Measurements from ENCODE around the gene HCAR3. TPM values are rescaled to one million over a fixed set of nuclear protein-coding genes. Genes with fewer than 3 reads are reported as not detected.
"Not testable (repeated sequence)": the region's sequence is repeated elsewhere in the genome, so short reads cannot be mapped to it uniquely, and the experiment has no call there.

HCAR3 gene
- total and polyA plus RNA-seq, 8 donors: 0.37 to 8.3 (median 1.8) TPM; not detected in 3

DNA sequence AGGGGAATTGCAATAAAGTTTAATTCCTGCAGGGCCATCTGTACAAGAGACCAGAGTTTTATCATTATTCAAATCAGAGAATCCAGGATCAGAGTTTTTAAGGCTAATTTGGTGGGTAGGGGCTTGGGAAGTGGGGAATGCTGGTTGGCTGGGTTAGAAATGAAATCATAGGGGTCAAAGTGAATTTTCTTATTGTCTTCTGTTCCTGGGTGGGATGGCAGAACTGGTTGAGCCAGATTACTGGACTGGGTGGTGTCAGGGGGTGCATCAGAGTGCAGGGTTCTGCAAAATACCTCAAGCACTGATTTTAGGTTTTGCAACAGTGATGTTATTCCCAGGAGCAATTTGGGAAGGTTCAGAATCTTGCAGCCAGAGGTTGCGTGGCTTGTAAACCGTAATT, 19.7 kb downstream of the HCAR3 start:
- WGBS, 5 donors: 69 to 94% (median 77%) methylated on average over 2 of the region's 2 CpGs
- intact Hi-C loops (cut with DNase I; ENCODE audit: low total_unique reads); H3K4me3 ChIP-seq: not testable (repeated sequence)

DNA sequence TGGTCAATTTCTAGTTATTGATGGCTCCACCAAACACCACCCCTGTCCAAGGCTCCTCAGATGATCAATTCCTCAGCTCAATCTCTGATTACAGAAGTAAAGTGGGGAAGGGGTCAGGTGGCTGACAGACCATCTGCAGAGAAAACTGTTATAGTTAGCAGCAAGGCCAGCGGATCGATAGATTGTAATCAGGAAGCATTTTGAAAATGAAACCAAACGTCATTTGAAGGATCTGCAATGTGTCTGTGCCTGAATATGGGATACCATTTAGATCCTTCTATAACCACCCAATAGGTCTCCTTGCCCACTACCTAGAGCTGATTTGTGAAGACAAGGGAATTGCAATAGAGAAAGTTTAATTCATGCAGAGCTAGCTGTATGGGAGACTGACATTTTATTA, 25.0 kb downstream of the HCAR3 start:
- Histone ChIP-seq H3K9me3 (no peaks in the 10 kb centered on the region), H3K27me3 (no peaks in the 10 kb centered on the region), H3K36me3 (no peaks in the 10 kb centered on the region), H3K27ac (no peak overlapping the region), H3K4me3 (no peak overlapping the region), H3K4me1 (peaks cover 0 to 8% (median 0%) of the 10 kb centered on the region in 4 donors)
- intact Hi-C loops (cut with DNase I; ENCODE audit: low total_unique reads): no loop called here
- TF ChIP-seq, protein P1, sequence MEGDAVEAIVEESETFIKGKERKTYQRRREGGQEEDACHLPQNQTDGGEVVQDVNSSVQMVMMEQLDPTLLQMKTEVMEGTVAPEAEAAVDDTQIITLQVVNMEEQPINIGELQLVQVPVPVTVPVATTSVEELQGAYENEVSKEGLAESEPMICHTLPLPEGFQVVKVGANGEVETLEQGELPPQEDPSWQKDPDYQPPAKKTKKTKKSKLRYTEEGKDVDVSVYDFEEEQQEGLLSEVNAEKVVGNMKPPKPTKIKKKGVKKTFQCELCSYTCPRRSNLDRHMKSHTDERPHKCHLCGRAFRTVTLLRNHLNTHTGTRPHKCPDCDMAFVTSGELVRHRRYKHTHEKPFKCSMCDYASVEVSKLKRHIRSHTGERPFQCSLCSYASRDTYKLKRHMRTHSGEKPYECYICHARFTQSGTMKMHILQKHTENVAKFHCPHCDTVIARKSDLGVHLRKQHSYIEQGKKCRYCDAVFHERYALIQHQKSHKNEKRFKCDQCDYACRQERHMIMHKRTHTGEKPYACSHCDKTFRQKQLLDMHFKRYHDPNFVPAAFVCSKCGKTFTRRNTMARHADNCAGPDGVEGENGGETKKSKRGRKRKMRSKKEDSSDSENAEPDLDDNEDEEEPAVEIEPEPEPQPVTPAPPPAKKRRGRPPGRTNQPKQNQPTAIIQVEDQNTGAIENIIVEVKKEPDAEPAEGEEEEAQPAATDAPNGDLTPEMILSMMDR (IDR thresholded peaks at IDR 0.05): no peak
- no peak for TF ChIP-seq POLR2AphosphoS5 (IDR thresholded peaks at IDR 0.05)
- TF ChIP-seq EP300 (IDR thresholded peaks at IDR 0.05): no peak
- no peak for TF ChIP-seq POLR2A (IDR thresholded peaks at IDR 0.05)
- no peak for DNase-seq
- 70 to 83% (median 77%) methylated on average over 3 of the region's 3 CpGs for WGBS, 5 donors

More for the DNA sequence above, 19.7 kb downstream of the HCAR3 start:
- H3K36me3 ChIP-seq, H3K27me3 ChIP-seq, H3K27ac ChIP-seq, H3K4me1 ChIP-seq, DNase-seq, H3K9me3 ChIP-seq: not testable (repeated sequence)

DNA sequence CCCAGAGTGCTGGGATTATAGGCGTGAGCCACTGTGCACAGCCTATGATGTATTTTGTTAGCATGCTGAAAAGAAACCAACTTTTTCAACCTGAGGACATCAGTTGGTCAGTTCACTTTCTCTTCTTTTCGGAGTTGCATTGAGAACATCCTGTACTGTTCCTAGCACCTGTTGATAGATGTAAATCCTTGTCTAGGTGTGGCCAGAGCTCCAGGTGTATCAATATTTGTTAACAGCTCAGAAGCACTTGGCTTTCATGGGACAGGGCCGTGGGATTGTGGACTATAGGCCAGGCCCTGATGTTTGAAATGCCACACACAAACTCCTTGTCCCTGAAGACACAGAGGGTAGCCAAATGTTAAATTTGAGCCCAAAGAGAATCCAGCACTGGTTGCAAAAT, 28.3 kb downstream of the HCAR3 start:
- 35 to 69% (median 57%) methylated on average over 3 of the region's 3 CpGs for WGBS, 5 donors
- Histone ChIP-seq H3K36me3 (no peaks in the 10 kb centered on the region), H3K9me3 (no peaks in the 10 kb centered on the region), H3K4me1 (peaks cover 0 to 9% (median 0%) of the 10 kb centered on the region in 4 donors), H3K4me3 (no peak overlapping the region), H3K27ac (peak overlapping the region; percentile 57 to 81 (median 69)), H3K27me3 (no peaks in the 10 kb centered on the region)
- intact Hi-C loops (cut with DNase I; ENCODE audit: low total_unique reads): no loop called here
- peak; percentile 30 to 60 for DNase-seq
- TF ChIP-seq POLR2AphosphoS5 (IDR thresholded peaks at IDR 0.05): peak in 2 of 3 donors; percentile 18 to 77
- TF ChIP-seq, protein P1 (IDR thresholded peaks at IDR 0.05): no peak

DNA sequence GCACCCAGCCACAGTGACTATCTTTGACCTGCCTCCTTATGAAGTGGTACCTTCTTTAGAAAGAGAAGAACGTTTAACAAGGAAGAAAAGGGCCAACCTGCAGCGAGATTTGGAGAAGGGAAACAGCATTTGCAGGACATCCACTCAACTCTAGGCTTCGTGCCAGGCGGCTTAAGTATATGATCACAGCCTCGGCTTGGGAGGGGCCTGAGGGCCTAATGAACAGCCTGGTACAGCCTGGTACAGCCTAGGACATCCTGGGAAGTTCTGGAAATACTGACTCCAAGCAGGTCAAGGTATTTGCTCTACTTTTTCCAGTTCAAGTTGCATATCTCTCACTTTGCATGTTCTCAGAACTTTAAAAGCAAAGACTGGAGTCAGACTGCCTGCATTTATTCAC, 29.5 kb downstream of the HCAR3 start:
- peak overlapping the region; percentile 32 to 81 (median 65) for H3K27ac ChIP-seq
- H3K4me3 ChIP-seq: no peak overlapping the region
- intact Hi-C loops (cut with DNase I; ENCODE audit: low total_unique reads): no loop called here
- no peaks in the 10 kb centered on the region for H3K9me3 ChIP-seq
- peak; percentile 62 to 88 for DNase-seq
- 13 to 36% (median 24%) methylated on average over 5 of the region's 5 CpGs for WGBS, 5 donors
- no peaks in the 10 kb centered on the region for H3K27me3 ChIP-seq
- no peaks in the 10 kb centered on the region for H3K36me3 ChIP-seq
- peak in 1 of 3 donors; percentile 2 for TF ChIP-seq POLR2AphosphoS5 (IDR thresholded peaks at IDR 0.05)
- no peak for TF ChIP-seq POLR2A (IDR thresholded peaks at IDR 0.05)
- peaks cover 0 to 9% (median 0%) of the 10 kb centered on the region in 4 donors for H3K4me1 ChIP-seq

DNA sequence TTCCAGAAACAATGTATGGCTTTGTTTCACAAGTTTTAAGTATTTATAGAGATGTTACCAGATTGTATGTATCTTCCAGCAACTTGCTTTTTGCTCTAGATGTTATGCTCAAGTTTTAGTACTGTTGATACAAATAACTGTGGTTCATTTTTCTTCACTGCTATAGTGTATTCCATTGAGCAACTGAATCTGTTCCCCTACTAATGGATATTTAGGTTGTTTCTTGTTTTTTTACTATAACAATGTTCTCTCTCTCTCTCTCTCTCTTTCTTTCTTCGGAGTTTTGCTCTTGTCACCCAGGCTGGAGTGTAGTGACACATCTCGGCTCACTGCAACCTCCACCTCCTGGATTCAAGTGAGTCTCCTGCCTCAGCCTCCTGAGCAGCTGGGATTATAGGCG, 30.1 kb downstream of the HCAR3 start:
- TF ChIP-seq, protein P1 (IDR thresholded peaks at IDR 0.05): no peak
- no peak for TF ChIP-seq POLR2AphosphoS5 (IDR thresholded peaks at IDR 0.05)
- no peak for TF ChIP-seq EP300 (IDR thresholded peaks at IDR 0.05)
- TF ChIP-seq POLR2A (IDR thresholded peaks at IDR 0.05): no peak
- H3K27me3 ChIP-seq: no peaks in the 10 kb centered on the region
- no peaks in the 10 kb centered on the region for H3K9me3 ChIP-seq
- peak overlapping the region in 4 of 5 donors; percentile 32 to 81 (median 70) for H3K27ac ChIP-seq
- WGBS, 5 donors: 71 to 96% (median 92%) methylated on average over 3 of the region's 3 CpGs
- no peak overlapping the region for H3K4me3 ChIP-seq
- peaks cover 0 to 9% (median 0%) of the 10 kb centered on the region in 4 donors for H3K4me1 ChIP-seq
- H3K36me3 ChIP-seq: no peaks in the 10 kb centered on the region
- no peak for DNase-seq
- intact Hi-C loops (cut with DNase I; ENCODE audit: low total_unique reads): no loop called here

Measured in stomach (tissue), 9 donors.